ENCODE measurements around the gene TSHZ2. TPM values are rescaled to one million over a fixed set of nuclear protein-coding genes. Genes with fewer than 3 reads are reported as not detected.

TSHZ2 gene
- total and polyA plus RNA-seq, 5 donors from 2014 or later = 1.00 to 41.7 (median 2.1) TPM

DNA sequence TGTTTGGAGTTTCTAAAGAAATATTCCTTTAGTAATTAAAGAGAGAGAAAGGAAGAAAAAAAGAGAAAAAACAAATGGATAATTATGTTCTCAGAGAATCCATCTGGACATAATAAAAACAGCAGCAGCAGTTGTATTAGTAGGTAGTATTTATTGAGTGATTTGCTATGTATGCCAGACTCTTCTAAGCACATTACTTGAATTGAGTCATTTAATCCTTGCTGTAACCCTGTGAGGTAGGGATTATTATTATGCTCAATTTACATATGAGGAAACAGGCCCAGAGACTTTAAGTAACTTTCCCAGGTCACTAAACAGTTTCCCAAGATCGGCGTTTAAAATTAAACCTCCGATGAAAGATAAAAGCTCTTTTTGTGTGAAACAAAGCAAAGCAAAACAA lies 238.8 kb downstream of the TSHZ2 start:
- H3K4me3 ChIP-seq (ENCODE audit: low read depth, low read length) = no peak overlapping the region
- Mint-ChIP-seq H3K36me3 (no peaks in the 10 kb centered on the region), H3K27me3 (no peaks in the 10 kb centered on the region), H3K27ac (no peak overlapping the region), H3K9me3 (no peaks in the 10 kb centered on the region), H3K4me3 (no peak overlapping the region), H3K4me1 (peaks cover 0 to 21% (median 16%) of the 10 kb centered on the region in 4 donors)
- no peaks in the 10 kb centered on the region for H3K9me3 ChIP-seq (ENCODE audit: control insufficient read depth in 2 of 2, low read length in 2 of 2)
- ATAC-seq (ENCODE audit: low read depth in 2 of 2) (no peak), DNase-seq (no peak)
- H3K4me1 ChIP-seq (ENCODE audit: control insufficient read depth, insufficient read depth, low read length, poor library complexity, severe bottlenecking) = no peaks in the 10 kb centered on the region
- H3K27me3 ChIP-seq (ENCODE audit: control insufficient read depth, insufficient read depth, low read length) = no peaks in the 10 kb centered on the region
- no peak overlapping the region for H3K27ac ChIP-seq (ENCODE audit: insufficient read depth, low read length, poor library complexity, severe bottlenecking)
- no peaks in the 10 kb centered on the region for H3K36me3 ChIP-seq (ENCODE audit: control insufficient read depth, insufficient read depth, low read length)

DNA sequence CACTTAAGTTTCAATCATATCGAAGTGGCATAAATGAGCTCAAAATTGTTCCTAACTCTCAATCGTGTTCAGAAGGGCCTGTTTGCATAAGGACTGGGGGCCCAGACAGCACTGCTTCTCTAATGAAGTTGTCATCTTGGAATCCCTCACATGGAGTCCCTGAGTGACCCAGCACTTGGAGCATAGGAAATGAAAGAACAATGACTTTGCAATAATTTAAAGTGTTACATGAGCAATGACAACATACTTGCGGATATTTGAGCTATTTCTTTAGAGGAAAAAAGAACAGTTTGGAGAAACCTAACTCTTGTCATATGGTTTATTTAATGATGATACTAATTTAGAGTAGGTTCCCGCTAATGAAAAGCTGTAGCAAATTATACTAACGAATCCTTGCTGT lies 239.9 kb downstream of the TSHZ2 start:
- DNase-seq = no peak
- no peak overlapping the region for H3K4me3 Mint-ChIP-seq

GRCh38 chr20:53214392-53214791 lies 242.2 kb downstream of the TSHZ2 start:
- Histone ChIP-seq H3K27me3 (ENCODE audit: control insufficient read depth, insufficient read depth, low read length) (no peaks in the 10 kb centered on the region), H3K27ac (ENCODE audit: insufficient read depth, low read length, poor library complexity, severe bottlenecking) (no peak overlapping the region), H3K9me3 (ENCODE audit: control insufficient read depth in 2 of 2, low read length in 2 of 2) (no peaks in the 10 kb centered on the region), H3K36me3 (ENCODE audit: control insufficient read depth, insufficient read depth, low read length) (no peaks in the 10 kb centered on the region), H3K4me3 (ENCODE audit: low read depth, low read length) (no peak overlapping the region), H3K4me1 (ENCODE audit: control insufficient read depth, insufficient read depth, low read length, poor library complexity, severe bottlenecking) (peaks cover 6% of the 10 kb centered on the region)
- peaks cover 7 to 21% (median 13%) of the 10 kb centered on the region in 4 donors for H3K4me1 Mint-ChIP-seq
- H3K36me3 Mint-ChIP-seq = no peaks in the 10 kb centered on the region
- peak overlapping the region in 1 of 3 donors; percentile 50 for H3K27ac Mint-ChIP-seq
- H3K9me3 Mint-ChIP-seq = no peaks in the 10 kb centered on the region
- no peaks in the 10 kb centered on the region for H3K27me3 Mint-ChIP-seq
- DNase-seq (no peak), ATAC-seq (ENCODE audit: low read depth in 2 of 2) (no peak)
- peak overlapping the region in 1 of 4 donors; percentile 81 for H3K4me3 Mint-ChIP-seq

More for the DNA sequence above, 239.9 kb downstream of the TSHZ2 start:
- Histone ChIP-seq H3K9me3 (ENCODE audit: control insufficient read depth in 2 of 2, low read length in 2 of 2) (no peaks in the 10 kb centered on the region), H3K4me3 (ENCODE audit: low read depth, low read length) (no peak overlapping the region), H3K4me1 (ENCODE audit: control insufficient read depth, insufficient read depth, low read length, poor library complexity, severe bottlenecking) (peaks cover 6% of the 10 kb centered on the region), H3K36me3 (ENCODE audit: control insufficient read depth, insufficient read depth, low read length) (no peaks in the 10 kb centered on the region), H3K27ac (ENCODE audit: insufficient read depth, low read length, poor library complexity, severe bottlenecking) (no peak overlapping the region), H3K27me3 (ENCODE audit: control insufficient read depth, insufficient read depth, low read length) (no peaks in the 10 kb centered on the region)
- Mint-ChIP-seq H3K9me3 (no peaks in the 10 kb centered on the region), H3K36me3 (no peaks in the 10 kb centered on the region), H3K4me1 (peaks cover 5 to 30% (median 19%) of the 10 kb centered on the region in 4 donors), H3K27me3 (no peaks in the 10 kb centered on the region), H3K27ac (no peak overlapping the region)
- no peak for ATAC-seq (ENCODE audit: low read depth in 2 of 2)

- Mint-ChIP-seq H3K4me1 (peaks cover 7 to 21% (median 13%) of the 10 kb centered on the region in 4 donors), H3K9me3 (no peaks in the 10 kb centered on the region), H3K36me3 (no peaks in the 10 kb centered on the region), H3K27me3 (no peaks in the 10 kb centered on the region), H3K4me3 (peak overlapping the region in 3 of 4 donors; percentile 20 to 88 (median 81)), H3K27ac (peak overlapping the region in 2 of 3 donors; percentile 50 to 65)
- H3K9me3 ChIP-seq (ENCODE audit: control insufficient read depth in 2 of 2, low read length in 2 of 2) = no peaks in the 10 kb centered on the region
- ATAC-seq (ENCODE audit: low read depth in 2 of 2) = no peak
- DNase-seq = peak in 1 of 3 donors; percentile 51
- H3K4me1 ChIP-seq (ENCODE audit: control insufficient read depth, insufficient read depth, low read length, poor library complexity, severe bottlenecking) = peaks cover 6% of the 10 kb centered on the region
- no peak overlapping the region for H3K4me3 ChIP-seq (ENCODE audit: low read depth, low read length)
- H3K36me3 ChIP-seq (ENCODE audit: control insufficient read depth, insufficient read depth, low read length) = no peaks in the 10 kb centered on the region
- H3K27me3 ChIP-seq (ENCODE audit: control insufficient read depth, insufficient read depth, low read length) = no peaks in the 10 kb centered on the region
- H3K27ac ChIP-seq (ENCODE audit: insufficient read depth, low read length, poor library complexity, severe bottlenecking) = no peak overlapping the region
These were observed 243.0 kb downstream of the TSHZ2 start for GRCh38 chr20:53215166-53215565.

GRCh38 chr20:53216478-53216855 lies 244.3 kb downstream of the TSHZ2 start:
- H3K36me3 Mint-ChIP-seq = no peaks in the 10 kb centered on the region
- peak overlapping the region in 3 of 4 donors; percentile 12 to 79 (median 71) for H3K4me3 Mint-ChIP-seq
- H3K4me1 ChIP-seq (ENCODE audit: control insufficient read depth, insufficient read depth, low read length, poor library complexity, severe bottlenecking) = peaks cover 6% of the 10 kb centered on the region
- H3K4me1 Mint-ChIP-seq = peaks cover 10 to 21% (median 13%) of the 10 kb centered on the region in 4 donors
- no peaks in the 10 kb centered on the region for H3K27me3 ChIP-seq (ENCODE audit: control insufficient read depth, insufficient read depth, low read length)
- ATAC-seq (ENCODE audit: low read depth in 2 of 2) = no peak
- no peak overlapping the region for H3K4me3 ChIP-seq (ENCODE audit: low read depth, low read length)
- peaks cover 0 to 2% (median 0%) of the 10 kb centered on the region in 7 donors for H3K9me3 Mint-ChIP-seq
- no peak overlapping the region for H3K27ac ChIP-seq (ENCODE audit: insufficient read depth, low read length, poor library complexity, severe bottlenecking)
- no peaks in the 10 kb centered on the region for H3K27me3 Mint-ChIP-seq
- no peaks in the 10 kb centered on the region for H3K36me3 ChIP-seq (ENCODE audit: control insufficient read depth, insufficient read depth, low read length)
- peak overlapping the region in 1 of 3 donors; percentile 11 for H3K27ac Mint-ChIP-seq
- peak in 1 of 3 donors; percentile 5 for DNase-seq
- H3K9me3 ChIP-seq (ENCODE audit: control insufficient read depth in 2 of 2, low read length in 2 of 2) = no peaks in the 10 kb centered on the region

GRCh38 chr20:53216856-53217576 lies 244.9 kb downstream of the TSHZ2 start:
- Histone ChIP-seq H3K4me1 (ENCODE audit: control insufficient read depth, insufficient read depth, low read length, poor library complexity, severe bottlenecking) (peaks cover 6% of the 10 kb centered on the region), H3K4me3 (ENCODE audit: low read depth, low read length) (no peak overlapping the region), H3K27ac (ENCODE audit: insufficient read depth, low read length, poor library complexity, severe bottlenecking) (no peak overlapping the region), H3K9me3 (ENCODE audit: control insufficient read depth in 2 of 2, low read length in 2 of 2) (no peaks in the 10 kb centered on the region), H3K36me3 (ENCODE audit: control insufficient read depth, insufficient read depth, low read length) (no peaks in the 10 kb centered on the region), H3K27me3 (ENCODE audit: control insufficient read depth, insufficient read depth, low read length) (no peaks in the 10 kb centered on the region)
- H3K9me3 Mint-ChIP-seq = peaks cover 0 to 2% (median 0%) of the 10 kb centered on the region in 7 donors
- H3K27me3 Mint-ChIP-seq = no peaks in the 10 kb centered on the region
- H3K4me3 Mint-ChIP-seq = peak overlapping the region in 2 of 4 donors; percentile 71 to 79
- H3K36me3 Mint-ChIP-seq = no peaks in the 10 kb centered on the region
- H3K27ac Mint-ChIP-seq = peak overlapping the region in 1 of 3 donors; percentile 11
- peak; percentile 77 to 83 for ATAC-seq (ENCODE audit: low read depth in 2 of 2)
- peak; percentile 57 to 70 (median 62) for DNase-seq
- peaks cover 10 to 21% (median 13%) of the 10 kb centered on the region in 4 donors for H3K4me1 Mint-ChIP-seq

- H3K9me3 ChIP-seq (ENCODE audit: control insufficient read depth in 2 of 2, low read length in 2 of 2) = no peaks in the 10 kb centered on the region
- H3K4me3 ChIP-seq (ENCODE audit: low read depth, low read length) = no peak overlapping the region
- no peaks in the 10 kb centered on the region for H3K27me3 ChIP-seq (ENCODE audit: control insufficient read depth, insufficient read depth, low read length)
- DNase-seq (no peak), ATAC-seq (ENCODE audit: low read depth in 2 of 2) (no peak)
- no peaks in the 10 kb centered on the region for H3K36me3 Mint-ChIP-seq
- peaks cover 6% of the 10 kb centered on the region for H3K4me1 ChIP-seq (ENCODE audit: control insufficient read depth, insufficient read depth, low read length, poor library complexity, severe bottlenecking)
- no peak overlapping the region for H3K27ac Mint-ChIP-seq
- no peak overlapping the region for H3K4me3 Mint-ChIP-seq
- H3K4me1 Mint-ChIP-seq = peaks cover 0 to 11% (median 9%) of the 10 kb centered on the region in 4 donors
- peaks cover 0 to 2% (median 0%) of the 10 kb centered on the region in 7 donors for H3K9me3 Mint-ChIP-seq
- H3K36me3 ChIP-seq (ENCODE audit: control insufficient read depth, insufficient read depth, low read length) = no peaks in the 10 kb centered on the region
- no peak overlapping the region for H3K27ac ChIP-seq (ENCODE audit: insufficient read depth, low read length, poor library complexity, severe bottlenecking)
- no peaks in the 10 kb centered on the region for H3K27me3 Mint-ChIP-seq
These were observed 248.5 kb downstream of the TSHZ2 start for GRCh38 chr20:53220482-53221307.
